GM12872 (cell line): ENCODE data around the gene ZNF470.

ENCODE experiments used
- TF ChIP-seq, protein P1 (sequence below): IDR thresholded peaks from 3 replicates; pipeline ENCODE4 v1.5.1; 2011; ENCODE audit warnings: low read depth, mild to moderate bottlenecking, low read length, moderate library complexity; ENCODE audit not compliant: insufficient read depth

ZNF470 gene

DNA sequence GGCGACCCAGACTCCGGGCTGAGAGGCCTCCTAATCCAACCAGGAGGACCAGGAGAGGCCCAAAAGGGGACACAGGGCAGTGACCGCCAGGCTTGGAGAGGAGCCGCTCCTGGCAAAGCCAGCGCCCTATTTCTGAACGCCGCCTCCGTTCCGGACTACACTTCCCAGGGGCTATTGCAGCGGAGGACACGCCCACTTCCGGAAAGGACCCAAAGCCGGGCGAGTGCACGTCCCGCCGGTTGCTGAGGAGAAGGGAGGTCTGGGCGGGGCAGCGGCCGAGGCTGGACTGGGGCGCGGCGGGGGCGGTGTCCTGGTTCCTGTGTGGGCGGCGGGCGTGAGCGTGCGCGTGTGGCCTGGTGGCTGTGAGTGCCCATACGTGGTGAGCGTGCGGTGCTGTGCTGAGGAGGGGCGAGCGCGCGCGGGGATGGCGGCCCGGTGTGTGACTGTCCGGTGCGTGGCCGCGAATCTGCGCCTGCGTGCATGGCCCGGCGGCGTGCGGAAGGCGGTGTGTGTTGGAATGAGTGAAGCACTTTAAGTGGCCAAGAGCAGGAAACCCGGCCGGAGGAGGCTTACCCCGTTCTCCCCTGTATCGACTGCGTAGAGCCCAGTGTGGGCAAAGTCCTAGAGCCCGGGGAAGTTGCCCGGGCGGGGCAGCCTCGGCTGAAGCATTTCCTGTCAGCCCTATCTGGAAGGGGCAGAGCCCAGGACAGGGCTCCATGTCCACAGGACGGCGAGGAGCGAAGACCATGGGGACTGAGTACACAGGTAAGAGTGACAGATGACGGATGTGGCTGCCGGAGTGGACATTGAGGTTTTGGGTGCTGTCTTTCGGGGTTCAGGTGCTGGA is at the start of gene ZNF470:
Gene ZNF470 (plus strand): TSS at position 195 of the 847 bp plus-strand sequence. CDS start 2,844 bp downstream, outside the sequence.
- TF ChIP-seq, protein P1, sequence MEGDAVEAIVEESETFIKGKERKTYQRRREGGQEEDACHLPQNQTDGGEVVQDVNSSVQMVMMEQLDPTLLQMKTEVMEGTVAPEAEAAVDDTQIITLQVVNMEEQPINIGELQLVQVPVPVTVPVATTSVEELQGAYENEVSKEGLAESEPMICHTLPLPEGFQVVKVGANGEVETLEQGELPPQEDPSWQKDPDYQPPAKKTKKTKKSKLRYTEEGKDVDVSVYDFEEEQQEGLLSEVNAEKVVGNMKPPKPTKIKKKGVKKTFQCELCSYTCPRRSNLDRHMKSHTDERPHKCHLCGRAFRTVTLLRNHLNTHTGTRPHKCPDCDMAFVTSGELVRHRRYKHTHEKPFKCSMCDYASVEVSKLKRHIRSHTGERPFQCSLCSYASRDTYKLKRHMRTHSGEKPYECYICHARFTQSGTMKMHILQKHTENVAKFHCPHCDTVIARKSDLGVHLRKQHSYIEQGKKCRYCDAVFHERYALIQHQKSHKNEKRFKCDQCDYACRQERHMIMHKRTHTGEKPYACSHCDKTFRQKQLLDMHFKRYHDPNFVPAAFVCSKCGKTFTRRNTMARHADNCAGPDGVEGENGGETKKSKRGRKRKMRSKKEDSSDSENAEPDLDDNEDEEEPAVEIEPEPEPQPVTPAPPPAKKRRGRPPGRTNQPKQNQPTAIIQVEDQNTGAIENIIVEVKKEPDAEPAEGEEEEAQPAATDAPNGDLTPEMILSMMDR = no peak

DNA sequence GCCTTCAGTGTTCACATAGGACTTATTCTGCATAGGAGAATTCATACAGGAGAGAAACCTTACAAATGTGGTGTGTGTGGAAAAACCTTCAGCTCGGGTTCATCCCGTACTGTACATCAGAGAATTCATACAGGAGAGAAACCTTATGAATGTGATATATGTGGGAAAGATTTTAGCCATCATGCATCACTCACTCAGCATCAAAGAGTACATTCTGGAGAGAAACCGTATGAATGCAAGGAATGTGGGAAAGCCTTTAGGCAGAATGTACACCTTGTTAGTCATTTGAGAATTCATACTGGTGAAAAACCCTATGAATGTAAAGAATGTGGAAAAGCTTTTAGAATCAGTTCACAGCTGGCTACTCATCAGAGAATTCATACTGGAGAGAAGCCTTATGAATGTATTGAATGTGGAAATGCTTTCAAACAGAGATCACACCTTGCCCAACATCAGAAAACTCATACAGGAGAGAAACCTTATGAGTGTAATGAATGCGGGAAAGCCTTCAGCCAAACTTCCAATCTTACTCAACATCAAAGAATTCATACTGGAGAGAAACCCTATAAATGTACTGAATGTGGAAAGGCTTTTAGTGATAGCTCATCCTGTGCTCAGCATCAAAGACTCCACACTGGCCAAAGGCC is 41.9 kb upstream of the ZNF470 start:
- TF ChIP-seq, protein P1 = no peak

DNA sequence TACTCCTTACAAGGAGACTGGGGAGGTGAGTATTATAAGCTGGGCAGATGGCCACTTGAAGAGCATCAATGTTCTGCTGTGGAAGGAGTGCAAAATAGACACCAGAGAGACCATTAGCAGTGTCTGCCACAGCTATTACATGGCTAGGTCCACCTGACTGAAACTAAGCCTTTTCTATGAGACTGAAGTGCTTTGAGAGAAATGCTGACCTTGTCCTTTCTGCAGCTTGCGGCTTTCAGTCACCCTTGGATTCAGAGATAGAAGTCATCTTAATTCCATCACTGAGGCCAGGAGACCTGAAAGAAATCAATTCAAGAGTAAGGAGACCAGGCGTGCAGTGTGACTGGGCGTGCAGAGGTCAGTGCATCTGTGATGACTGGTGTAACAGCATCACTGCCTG is 29.8 kb upstream of the ZNF470 start:
- TF ChIP-seq, protein P1 = no peak

DNA sequence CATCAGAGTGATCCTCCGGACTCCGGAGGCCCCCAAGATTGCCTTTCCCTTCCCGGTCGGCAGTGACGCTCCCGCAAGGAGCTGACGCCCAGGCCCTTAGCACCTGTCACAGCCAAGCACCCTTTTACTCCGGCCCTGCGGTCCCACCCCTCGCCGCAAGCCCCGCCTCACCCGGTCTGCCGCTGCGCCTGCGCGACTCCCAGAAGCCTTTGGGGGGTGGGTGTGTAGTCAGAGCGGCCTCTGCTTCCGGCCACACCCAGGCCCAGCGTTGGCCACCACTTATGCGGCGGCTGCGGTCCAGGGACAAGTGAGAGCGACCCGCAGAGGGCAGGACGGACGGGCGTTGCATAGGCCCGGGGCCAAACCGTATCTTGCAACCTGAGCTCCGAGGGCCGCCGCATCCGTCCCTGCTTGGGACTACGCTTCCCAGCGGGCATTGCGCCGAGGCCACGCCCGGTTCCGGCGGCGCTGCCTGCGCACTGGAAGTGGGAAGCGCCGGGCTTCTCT is 29.0 kb upstream of the ZNF470 start:
- TF ChIP-seq, protein P1 = no peak

DNA sequence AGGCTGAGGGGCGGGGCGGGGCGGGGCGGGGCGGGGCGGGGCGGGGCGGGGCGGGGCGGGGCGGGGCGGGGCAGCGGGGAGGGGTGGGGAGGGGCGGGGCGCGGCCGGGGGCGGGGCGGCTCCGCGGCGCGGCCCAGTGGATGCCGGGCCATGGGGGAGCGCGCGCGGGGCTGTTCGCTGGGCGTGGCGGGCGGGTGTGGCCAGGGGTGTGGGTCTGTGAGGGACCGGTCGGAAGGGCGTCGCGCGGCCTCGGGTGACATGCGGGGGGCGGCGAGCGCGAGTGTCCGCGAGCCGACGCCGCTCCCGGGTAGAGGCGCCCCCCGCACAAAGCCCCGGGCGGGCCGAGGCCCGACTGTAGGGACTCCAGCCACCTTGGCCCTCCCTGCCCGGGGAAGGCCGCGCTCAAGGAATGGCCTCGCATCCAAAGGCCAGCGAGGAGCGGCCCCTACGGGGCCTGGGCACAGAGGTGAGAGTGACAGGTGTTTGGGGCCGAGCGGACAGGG is 28.5 kb upstream of the ZNF470 start, which contains the start of gene ZFP28:
Gene ZFP28 (plus strand): TSS at position 188 of the 503 bp plus-strand sequence. CDS start 71 bp downstream, at position 259.
- TF ChIP-seq, protein P1 = no peak

DNA sequence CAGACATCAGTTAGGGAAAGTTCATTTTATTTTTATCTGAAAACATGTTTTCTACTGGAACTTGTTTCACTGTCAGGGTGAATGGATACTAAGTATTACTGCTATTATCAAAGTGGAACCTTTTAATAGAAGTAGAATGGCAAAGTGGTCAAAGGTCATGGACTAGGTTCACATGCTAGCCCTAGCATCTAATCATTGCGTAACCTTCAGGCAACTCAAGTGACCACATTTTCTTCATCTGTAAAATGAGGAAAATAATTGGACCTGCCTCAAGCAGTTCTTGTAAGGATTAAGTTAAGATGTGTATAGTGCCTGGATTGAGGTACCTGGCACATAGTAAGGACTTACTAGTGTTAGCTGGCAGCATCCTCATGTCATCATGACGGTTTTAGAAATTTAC is 23.5 kb upstream of the ZNF470 start:
- TF ChIP-seq, protein P1 = no peak

DNA sequence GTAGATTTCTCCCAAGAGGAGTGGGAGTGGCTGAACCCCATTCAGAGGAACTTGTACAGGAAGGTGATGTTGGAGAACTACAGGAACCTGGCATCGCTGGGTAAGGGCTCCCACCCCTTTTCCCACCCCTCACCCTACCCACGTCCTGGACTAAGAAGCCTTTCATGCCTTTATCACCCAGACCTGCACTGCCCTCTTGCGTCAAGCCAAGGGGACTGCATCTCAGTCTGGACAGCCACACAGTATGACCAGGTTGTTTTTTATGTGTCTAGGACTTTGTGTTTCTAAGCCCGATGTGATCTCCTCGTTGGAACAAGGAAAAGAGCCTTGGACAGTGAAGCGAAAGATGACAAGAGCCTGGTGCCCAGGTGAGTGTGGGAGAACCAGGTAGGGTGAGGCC is 19.7 kb upstream of the ZNF470 start:
- TF ChIP-seq, protein P1 = no peak
